HG03342 (cell line): ENCODE data around the gene PDS5B.
"Not testable (repeated sequence)": the region's sequence is repeated elsewhere in the genome, so short reads cannot be mapped to it uniquely, and the experiment has no call there.

ENCODE experiments used
- ATAC-seq: cut with Tn5 transposase; IDR thresholded peaks from one replicate; pipeline ENCODE4 v1.9.1; 2021; ENCODE audit warnings: mild to moderate bottlenecking, moderate library complexity; ENCODE audit not compliant: unreplicated experiment

Gene PDS5B

GRCh38 chr13:32647926-32648325, 61.7 kb downstream of the PDS5B start:
- ATAC-seq = peak; percentile 42

GRCh38 chr13:32650705-32651311, 64.6 kb downstream of the PDS5B start:
- ATAC-seq = peak; percentile 74

GRCh38 chr13:32657309-32657708, 71.1 kb downstream of the PDS5B start:
- ATAC-seq = no peak

- ATAC-seq = no peak
Observed at GRCh38 chr13:32659736-32660135, 73.5 kb downstream of the PDS5B start.

GRCh38 chr13:32660227-32660626, 74.0 kb downstream of the PDS5B start:
- no peak for ATAC-seq

GRCh38 chr13:32661685-32662084, 75.4 kb downstream of the PDS5B start:
- ATAC-seq = no peak

- ATAC-seq = no peak
Observed at GRCh38 chr13:32663660-32664059, 77.4 kb downstream of the PDS5B start.

- no peak for ATAC-seq
Observed at GRCh38 chr13:32666990-32667571, 80.8 kb downstream of the PDS5B start.

- ATAC-seq = no peak
Observed at GRCh38 chr13:32669030-32669646, 82.9 kb downstream of the PDS5B start.

- no peak for ATAC-seq
Observed at GRCh38 chr13:32674503-32674902, 88.3 kb downstream of the PDS5B start.

GRCh38 chr13:32676242-32676641, 90.0 kb downstream of the PDS5B start:
- ATAC-seq = no peak

GRCh38 chr13:32682130-32682529, 95.9 kb downstream of the PDS5B start:
- no peak for ATAC-seq

GRCh38 chr13:32682740-32683139, 96.5 kb downstream of the PDS5B start:
- ATAC-seq = no peak

- no peak for ATAC-seq
Observed at GRCh38 chr13:32687275-32687674, 101.0 kb downstream of the PDS5B start.

- no peak for ATAC-seq
Observed at GRCh38 chr13:32695602-32696250, 109.5 kb downstream of the PDS5B start.

GRCh38 chr13:32707471-32707870, 121.2 kb downstream of the PDS5B start:
- no peak for ATAC-seq

GRCh38 chr13:32713397-32713796, 127.1 kb downstream of the PDS5B start:
- ATAC-seq = no peak

- not testable (repeated sequence) for ATAC-seq
Observed at GRCh38 chr13:32716201-32716600, 129.9 kb downstream of the PDS5B start.

- ATAC-seq = no peak
Observed at GRCh38 chr13:32720026-32720425, 133.8 kb downstream of the PDS5B start.

- not testable (repeated sequence) for ATAC-seq
Observed at GRCh38 chr13:32721131-32722034, 135.1 kb downstream of the PDS5B start.

- no peak for ATAC-seq
Observed at GRCh38 chr13:32722340-32722739, 136.1 kb downstream of the PDS5B start.
